IMR-90 (cell line): Measurements from ENCODE around the gene AQP9.

Experiments
- CTCF ChIP-seq: conservative IDR thresholded peaks from 2 replicates; pipeline ENCODE4 v1.5.1; 2012; ENCODE audit warnings: mild to moderate bottlenecking, low read depth, low read length, improper control_type of control experiment
- FOS ChIP-seq: fragments of 150-350 bp; IDR thresholded peaks from 2 replicates; pipeline ENCODE4 v1.6.1; 2016; ENCODE audit warnings: low read depth, low read length
- MAFK ChIP-seq: IDR thresholded peaks from 2 replicates; pipeline ENCODE4 v1.6.1; 2012; ENCODE audit warnings: low read depth, low read length, improper control_type of control experiment
- MAZ ChIP-seq: IDR thresholded peaks from 2 replicates; pipeline ENCODE4 v1.6.1; 2012; ENCODE audit warnings: low read depth, mild to moderate bottlenecking, low read length, improper control_type of control experiment, moderate library complexity, borderline replicate concordance
- NFE2L2 ChIP-seq: fragments of 150-350 bp; IDR thresholded peaks from 2 replicates; pipeline ENCODE4 v1.6.1; 2016; ENCODE audit warnings: low read depth, mild to moderate bottlenecking, low read length
- POLR2A ChIP-seq: IDR thresholded peaks from 2 replicates; pipeline ENCODE4 v1.6.1; 2012; ENCODE audit warnings: mild to moderate bottlenecking, low read depth, low read length
- RCOR1 ChIP-seq: IDR thresholded peaks from 2 replicates; pipeline ENCODE4 v1.6.1; 2012; ENCODE audit warnings: mild to moderate bottlenecking, low read length, improper control_type of control experiment; ENCODE audit not compliant: insufficient replicate concordance
- RFX5 ChIP-seq: IDR thresholded peaks from 2 replicates; pipeline ENCODE4 v1.8.0; 2012; ENCODE audit warnings: low read depth, mild to moderate bottlenecking, low read length, moderate library complexity

- no peak for TF ChIP-seq CTCF
- TF ChIP-seq RCOR1: no peak
- no peak for TF ChIP-seq RFX5
- TF ChIP-seq POLR2A: no peak
- TF ChIP-seq NFE2L2: no peak
- no peak for TF ChIP-seq MAZ
- no peak for TF ChIP-seq MAFK
- TF ChIP-seq FOS: no peak
Observed at GRCh38 chr15:58165661-58166060, 27.5 kb downstream of the AQP9 start.
